T-cell (primary cell): ENCODE data around the gene GUCA1A. TPM values are rescaled to one million over a fixed set of nuclear protein-coding genes. Genes with fewer than 3 reads are reported as not detected.
"Not testable (repeated sequence)": the region's sequence is repeated elsewhere in the genome, so short reads cannot be mapped to it uniquely, and the experiment has no call there.

Experiments
- ATAC-seq, 4 experiments: fragments of 200-7000 bp in 3 of 4; fragments of 150-1000 bp in 1 of 4; cut with Tn5 transposase; replicated peaks in 1 of 4; 1 replicate in 3 of 4; 2 replicates in 1 of 4; pipeline ENCODE4 v1.10.0; 2021; ENCODE audit warnings: moderate library complexity in 3 of 4, mild to moderate bottlenecking in 2 of 4, moderate number of reproducible peaks in 1 of 4
- CTCF ChIA-PET, 2 donors: fragments of 300-600 bp; sonication (Branson Sonifier 250); formaldehyde crosslinking; loops; one replicate each; lab custom pipeline; 2022; ENCODE audit warnings: antibody characterized with exemption in 2 of 2; lab: Charles Lee
- POLR2A ChIA-PET, 2 donors: fragments of 300-600 bp; sonication (Branson Sonifier 250); formaldehyde crosslinking; loops; one replicate each; lab custom pipeline; 2022; ENCODE audit warnings: antibody characterized with exemption in 2 of 2; lab: Charles Lee
- DNase-seq, 35 experiments: peaks; one replicate each; pipeline versions ENCODE4 v3.0.0 to v3.0.0-alpha.2; 2013 to 2023
- H3K27ac ChIP-seq: one replicate; pipeline ENCODE4 v1.5.1; 2013; ENCODE audit warnings: low read length
- H3K27me3 ChIP-seq, 2 experiments: replicated peaks in 1 of 2; 1 replicate in 1 of 2; 2 replicates in 1 of 2; pipeline versions ENCODE4 v1.6.1 to v1.7.0; 2013; ENCODE audit warnings: low read length in 1 of 2, mixed read lengths in 1 of 2; ENCODE audit not compliant: control insufficient read depth in 2 of 2, insufficient read depth in 2 of 2; ENCODE audit errors: extremely low read depth in 1 of 2
- H3K36me3 ChIP-seq, 2 donors: 1 replicate in 1 of 2; 2 replicates in 1 of 2; pipeline versions ENCODE4 v1.6.1 to v1.7.0; 2013; ENCODE audit warnings: low read length in 1 of 2; ENCODE audit not compliant: control insufficient read depth in 2 of 2, insufficient read depth in 1 of 2; ENCODE audit errors: extremely low read depth in 1 of 2
- H3K4me1 ChIP-seq, 2 experiments: 1 replicate in 1 of 2; 2 replicates in 1 of 2; pipeline versions ENCODE4 v1.6.1 to v1.7.0; 2013; ENCODE audit warnings: low read length in 2 of 2, mixed read lengths in 1 of 2; ENCODE audit not compliant: insufficient read depth in 2 of 2, control insufficient read depth in 1 of 2; ENCODE audit errors: extremely low read depth in 1 of 2
- H3K4me3 ChIP-seq, 2 donors: 1 replicate in 1 of 2; 2 replicates in 1 of 2; pipeline versions ENCODE4 v1.5.1 to v1.7.0; 2013; ENCODE audit warnings: mild to moderate bottlenecking in 2 of 2, low read length in 1 of 2, moderate library complexity in 1 of 2; ENCODE audit not compliant: control insufficient read depth in 1 of 2; ENCODE audit errors: extremely low read depth in 1 of 2
- H3K9me3 ChIP-seq: 2 replicates; pipeline ENCODE4 v1.7.0; 2013
- H3K27ac Mint-ChIP-seq, 2 donors: one replicate each; pipeline ENCODE4 v1.8.0; 2020 to 2021; ENCODE audit warnings: mild to moderate bottlenecking in 2 of 2, mixed read lengths in 2 of 2
- H3K27me3 Mint-ChIP-seq, 2 donors: one replicate each; pipeline ENCODE4 v1.8.0; 2021 to 2022; ENCODE audit warnings: mixed read lengths in 2 of 2
- H3K36me3 Mint-ChIP-seq: one replicate; pipeline ENCODE4 v1.8.0; 2021; ENCODE audit warnings: mixed read lengths
- H3K4me1 Mint-ChIP-seq, 3 donors: one replicate each; pipeline ENCODE4 v1.8.0; 2020 to 2022; ENCODE audit warnings: mixed read lengths in 3 of 3, mild to moderate bottlenecking in 1 of 3
- H3K4me3 Mint-ChIP-seq, 3 donors: one replicate each; pipeline ENCODE4 v1.8.0; 2020 to 2022; ENCODE audit warnings: mild to moderate bottlenecking in 3 of 3, mixed read lengths in 3 of 3, moderate library complexity in 3 of 3
- H3K9me3 Mint-ChIP-seq, 3 donors: one replicate each; pipeline ENCODE4 v1.8.0; 2020 to 2022; ENCODE audit warnings: mixed read lengths in 3 of 3
- WGBS: methylation state at CpG from one replicate; pipeline ENCODE4 v1.1.5; 2013; ENCODE audit warnings: missing lambda C conversion rate; ENCODE audit not compliant: insufficient coverage; 5-methylcytosine and 5-hydroxymethylcytosine counted together
- total RNA-seq, 35 experiments: library from RNA in 6 of 35; stranded (reverse) in 6 of 35; fragments of 120-200 nt in 1 of 35; gene quantifications; one replicate each; pipeline versions ENCODE4 v1.2.1 to v1.2.4 and lab custom pipeline; 2013 to 2026

GUCA1A gene
- total RNA-seq, 5 donors from 2014 or later (not counting 1 experiment from before 2014, with no cell fraction given): not detected

DNA sequence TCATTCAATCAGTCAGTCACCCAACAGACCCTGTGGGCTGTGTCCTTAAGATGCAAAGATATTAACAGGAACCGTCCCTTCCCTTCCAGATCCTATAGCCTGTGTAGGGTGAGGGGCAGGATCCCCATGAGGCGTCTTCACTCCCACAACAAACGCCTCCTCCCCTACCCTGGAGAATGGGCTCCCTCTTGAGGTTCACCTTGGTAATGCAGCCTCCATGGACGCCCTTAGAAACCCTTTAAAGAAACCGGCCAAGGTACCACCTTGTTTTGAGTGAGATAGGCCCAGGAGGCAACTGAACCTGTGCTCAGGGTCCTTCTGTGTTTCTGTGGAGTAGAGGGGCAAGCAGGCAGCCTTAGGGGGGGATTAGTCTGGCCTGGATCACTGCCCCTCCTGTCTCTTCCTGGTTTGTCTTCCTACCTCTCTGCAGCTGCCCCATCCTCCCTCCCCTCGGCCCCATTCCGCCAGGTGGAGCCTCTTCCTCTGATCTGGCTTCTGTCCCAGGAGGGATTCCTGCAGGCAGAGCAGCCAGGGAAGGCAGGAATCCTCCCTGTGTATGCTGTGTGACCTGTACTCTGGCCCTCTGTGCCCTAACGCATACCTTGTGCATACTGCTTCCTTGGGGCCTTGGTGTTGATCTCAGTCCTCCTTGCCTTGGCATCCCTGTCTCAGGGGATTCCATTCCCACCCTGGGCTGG, 6.6 kb upstream of the GUCA1A start:
- DNase-seq (peak; percentile 23 to 84 (median 66)), ATAC-seq (peak; percentile 73 to 91 (median 86))
- H3K4me3 Mint-ChIP-seq: no peak overlapping the region
- WGBS: 29% methylated on average over 5 of the region's 8 CpGs
- ChIA-PET POLR2A (no interaction called here), CTCF (interaction anchor here in 1 of 2 donors (0.6 kb wide), 1 partner anchor 376 kb away, joined by 3 read pairs; no protein-coding TSS in a partner anchor)
- H3K4me1 Mint-ChIP-seq: peaks cover 0 to 7% (median 0%) of the 10 kb centered on the region in 3 donors
- no peaks in the 10 kb centered on the region for H3K9me3 ChIP-seq
- H3K9me3 Mint-ChIP-seq: no peaks in the 10 kb centered on the region
- H3K4me1 ChIP-seq: no peaks in the 10 kb centered on the region
- H3K27me3 Mint-ChIP-seq: peaks cover 3 to 11% of the 10 kb centered on the region in 2 donors
- no peaks in the 10 kb centered on the region for H3K36me3 ChIP-seq
- no peaks in the 10 kb centered on the region for H3K36me3 Mint-ChIP-seq
- peaks cover 0 to 19% of the 10 kb centered on the region in 2 experiments for H3K27me3 ChIP-seq
- H3K4me3 ChIP-seq: no peak overlapping the region
- peak overlapping the region in 1 of 2 donors; percentile 39 for H3K27ac Mint-ChIP-seq
- no peak overlapping the region for H3K27ac ChIP-seq

DNA sequence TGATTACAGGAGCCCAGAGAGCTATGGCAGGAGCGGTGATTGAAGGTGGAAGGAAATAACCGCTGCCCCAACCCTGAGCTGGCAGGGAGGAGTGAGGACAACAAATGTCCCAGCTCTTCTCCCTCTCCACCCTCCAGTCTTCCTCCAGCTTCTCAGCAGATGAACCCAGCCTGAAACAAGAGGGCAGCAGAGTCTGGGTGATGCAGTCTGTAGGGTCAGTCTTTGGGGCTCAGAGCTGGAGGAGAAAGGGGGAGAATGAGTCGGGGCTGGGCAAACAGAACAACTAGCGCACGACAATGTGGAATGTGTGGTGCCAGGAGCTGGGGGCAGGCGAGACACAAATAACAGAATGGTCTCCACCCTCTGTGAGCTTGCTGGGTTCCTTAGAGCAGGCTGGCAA, 4.5 kb upstream of the GUCA1A start:
- WGBS: 85% methylated on average over 5 of the region's 6 CpGs
- no peak for ATAC-seq
- Histone ChIP-seq H3K9me3 (no peaks in the 10 kb centered on the region), H3K4me3 (no peak overlapping the region), H3K27me3 (peaks cover 0 to 13% of the 10 kb centered on the region in 2 experiments), H3K27ac (no peak overlapping the region), H3K4me1 (no peaks in the 10 kb centered on the region), H3K36me3 (no peaks in the 10 kb centered on the region)
- ChIA-PET POLR2A (no interaction called here), CTCF (interaction anchor here (0.6 to 1.2 kb wide), 4 partner anchors 12 to 379 kb away, joined by 3 to 4 read pairs (median 3); no protein-coding TSS in a partner anchor)
- no peak overlapping the region for H3K27ac Mint-ChIP-seq
- no peaks in the 10 kb centered on the region for H3K36me3 Mint-ChIP-seq
- no peaks in the 10 kb centered on the region for H3K9me3 Mint-ChIP-seq
- DNase-seq: no peak
- H3K4me3 Mint-ChIP-seq: no peak overlapping the region
- peaks cover 0 to 9% of the 10 kb centered on the region in 2 donors for H3K27me3 Mint-ChIP-seq
- peaks cover 0 to 7% (median 0%) of the 10 kb centered on the region in 3 donors for H3K4me1 Mint-ChIP-seq

- H3K27me3 ChIP-seq: peaks cover 0 to 12% of the 10 kb centered on the region in 2 experiments
- H3K36me3 ChIP-seq, DNase-seq, H3K4me1 ChIP-seq, H3K36me3 Mint-ChIP-seq, H3K4me1 Mint-ChIP-seq, H3K27ac ChIP-seq, H3K4me3 Mint-ChIP-seq, H3K4me3 ChIP-seq, ATAC-seq, H3K27ac Mint-ChIP-seq, POLR2A ChIA-PET, H3K9me3 ChIP-seq, H3K9me3 Mint-ChIP-seq: not testable (repeated sequence)
- WGBS: no CpG with 5 or more reads among the region's 2 CpGs
- CTCF ChIA-PET: interaction anchor here in 1 of 2 donors (0.7 kb wide), 1 partner anchor 277 kb away, joined by 3 read pairs; no protein-coding TSS in a partner anchor
- H3K27me3 Mint-ChIP-seq: peaks cover 0 to 13% of the 10 kb centered on the region in 2 donors
These were observed 3.4 kb upstream of the GUCA1A start for GRCh38 chr6:42169780-42170179.

DNA sequence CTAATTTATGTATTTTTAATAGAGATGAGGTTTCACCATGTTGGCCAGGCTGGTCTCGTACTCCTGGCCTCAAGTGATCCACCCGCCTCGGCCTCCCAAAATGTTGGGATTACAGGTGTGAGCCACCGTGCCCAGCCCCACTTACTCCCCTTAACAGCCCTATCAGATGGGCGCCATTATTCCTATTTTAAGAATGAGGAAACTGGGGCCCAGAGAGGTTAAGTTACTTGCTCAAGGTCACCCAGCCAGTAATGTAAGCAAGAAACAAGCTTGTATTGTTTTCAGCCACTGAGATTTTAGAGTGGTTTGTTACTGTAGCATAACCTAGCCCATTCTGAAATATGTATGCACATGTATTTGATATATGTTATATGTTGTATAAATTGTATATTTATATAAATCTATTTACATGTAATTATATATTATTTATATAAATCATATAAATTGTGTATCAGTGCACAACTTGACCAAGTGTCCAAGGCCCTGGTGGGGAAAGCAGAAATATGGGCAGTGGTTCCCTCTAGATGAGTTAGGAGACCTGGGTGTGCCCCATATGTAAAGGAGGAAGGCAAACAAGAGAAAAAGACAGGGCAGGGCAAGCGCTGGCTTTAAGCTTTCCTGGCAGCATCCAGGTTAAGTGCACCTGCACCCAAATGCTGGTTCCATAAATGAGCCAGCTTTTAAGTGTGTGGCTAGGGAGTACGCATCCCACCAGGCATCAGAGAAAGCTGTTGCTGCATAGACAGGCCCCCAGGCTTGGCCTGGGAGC, 1.2 kb upstream of the GUCA1A start:
- Histone ChIP-seq H3K9me3 (no peaks in the 10 kb centered on the region), H3K27ac (no peak overlapping the region), H3K27me3 (peaks cover 0 to 2% of the 10 kb centered on the region in 2 experiments), H3K4me3 (no peak overlapping the region), H3K4me1 (no peaks in the 10 kb centered on the region), H3K36me3 (no peaks in the 10 kb centered on the region)
- no peak overlapping the region for H3K27ac Mint-ChIP-seq
- POLR2A ChIA-PET: no interaction called here
- H3K4me3 Mint-ChIP-seq: no peak overlapping the region
- H3K36me3 Mint-ChIP-seq: no peaks in the 10 kb centered on the region
- H3K9me3 Mint-ChIP-seq: no peaks in the 10 kb centered on the region
- WGBS: 75% methylated on average over 1 of the region's 7 CpGs
- no peak for DNase-seq
- no peak for ATAC-seq
- H3K27me3 Mint-ChIP-seq: peaks cover 0 to 13% of the 10 kb centered on the region in 2 donors
- CTCF ChIA-PET: interaction anchor here (0.6 to 0.9 kb wide), 3 partner anchors 310 to 641 kb away, joined by 3 to 5 read pairs (median 3); no protein-coding TSS in a partner anchor
- H3K4me1 Mint-ChIP-seq: no peaks in the 10 kb centered on the region

GRCh38 chr6:42175860-42176259, 2.7 kb downstream of the GUCA1A start:
- WGBS: 72% methylated on average over 2 of the region's 5 CpGs
- Mint-ChIP-seq H3K9me3 (no peaks in the 10 kb centered on the region), H3K27me3 (peaks cover 8 to 22% of the 10 kb centered on the region in 2 donors), H3K4me3 (no peak overlapping the region), H3K27ac (no peak overlapping the region), H3K36me3 (no peaks in the 10 kb centered on the region), H3K4me1 (peaks cover 0 to 4% (median 2%) of the 10 kb centered on the region in 3 donors)
- ChIA-PET CTCF (no interaction called here), POLR2A (no interaction called here)
- Histone ChIP-seq H3K36me3 (no peaks in the 10 kb centered on the region), H3K9me3 (no peaks in the 10 kb centered on the region), H3K27me3 (peaks cover 0 to 15% of the 10 kb centered on the region in 2 experiments), H3K27ac (no peak overlapping the region), H3K4me1 (peaks cover 0 to 7% of the 10 kb centered on the region in 2 experiments), H3K4me3 (no peak overlapping the region)
- DNase-seq (peak in 1 of 35 experiments; percentile 11), ATAC-seq (no peak)

- no peak overlapping the region for H3K27ac Mint-ChIP-seq
- no peaks in the 10 kb centered on the region for H3K36me3 Mint-ChIP-seq
- no peak overlapping the region for H3K4me3 Mint-ChIP-seq
- CTCF ChIA-PET: no interaction called here
- Histone ChIP-seq H3K36me3 (no peaks in the 10 kb centered on the region), H3K27ac (no peak overlapping the region), H3K9me3 (no peaks in the 10 kb centered on the region), H3K4me1 (peaks cover 0 to 7% of the 10 kb centered on the region in 2 experiments), H3K27me3 (peaks cover 0 to 15% of the 10 kb centered on the region in 2 experiments), H3K4me3 (no peak overlapping the region)
- peaks cover 0 to 4% (median 2%) of the 10 kb centered on the region in 3 donors for H3K4me1 Mint-ChIP-seq
- no peaks in the 10 kb centered on the region for H3K9me3 Mint-ChIP-seq
- DNase-seq: no peak
- POLR2A ChIA-PET: no interaction called here
- H3K27me3 Mint-ChIP-seq: peaks cover 11 to 24% of the 10 kb centered on the region in 2 donors
- ATAC-seq: no peak
These were observed 3.8 kb downstream of the GUCA1A start for GRCh38 chr6:42176981-42177380.
